Measurements from ENCODE around the gene DMXL1.

Gene DMXL1

GRCh38 chr5:119289438-119290044, 218.7 kb downstream of the DMXL1 start:
- DNase-seq (ENCODE audit: low spot score) = no peak

- DNase-seq (ENCODE audit: low spot score) = no peak
Observed at GRCh38 chr5:119290161-119290569, 219.3 kb downstream of the DMXL1 start.

- no peak for DNase-seq (ENCODE audit: low spot score)
Observed at GRCh38 chr5:119290607-119291006, 219.7 kb downstream of the DMXL1 start.

- DNase-seq (ENCODE audit: low spot score) = no peak
Observed at GRCh38 chr5:119291056-119291455, 220.2 kb downstream of the DMXL1 start.

- no peak for DNase-seq (ENCODE audit: low spot score)
Observed at GRCh38 chr5:119291877-119292276, 221.0 kb downstream of the DMXL1 start.

GRCh38 chr5:119292701-119293515, 222.0 kb downstream of the DMXL1 start:
- no peak for DNase-seq (ENCODE audit: low spot score)

- DNase-seq (ENCODE audit: low spot score) = no peak
Observed at GRCh38 chr5:119293516-119293829, 222.6 kb downstream of the DMXL1 start.
